HL-60 (cell line): ENCODE results near the gene CUTA.

Experiments
- DNase-seq, 2 experiments: peaks; one replicate each; pipeline ENCODE4 v3.0.0-alpha.2; 2010 to 2020; ENCODE audit warnings: low read depth in 1 of 2, low spot score in 1 of 2
- H3K27ac ChIP-seq: fragments of 250-450 bp; sonication (Bioruptor Pico); replicated peaks from 2 replicates; pipeline ENCODE4 v1.5.1; 2020; ENCODE audit warnings: mild to moderate bottlenecking, moderate library complexity
- H3K27me3 ChIP-seq: fragments of 250-450 bp; sonication (Bioruptor Pico); 2 replicates; pipeline ENCODE4 v1.5.1; 2021; ENCODE audit warnings: mild to moderate bottlenecking, moderate library complexity; ENCODE audit not compliant: insufficient read depth, poor library complexity, severe bottlenecking
- H3K4me3 ChIP-seq: replicated peaks from 2 replicates; pipeline ENCODE4 v1.5.1; 2011; ENCODE audit warnings: mild to moderate bottlenecking, control low read depth, low read length; ENCODE audit not compliant: insufficient read depth
- CTCF ChIP-seq: IDR thresholded peaks from one replicate; pipeline ENCODE4 v1.5.1; 2011; ENCODE audit warnings: low read length, control low read depth, inconsistent platforms; ENCODE audit not compliant: insufficient read depth
- GABPA ChIP-seq: IDR thresholded peaks from 2 replicates; pipeline ENCODE4 v1.6.1; 2012; ENCODE audit warnings: low read depth
- POLR2AphosphoS5 ChIP-seq: IDR thresholded peaks from 2 replicates; pipeline ENCODE4 v1.6.1; 2012; ENCODE audit warnings: low read depth
- REST ChIP-seq: IDR thresholded peaks from 2 replicates; pipeline ENCODE4 v1.6.1; 2012; ENCODE audit warnings: low read depth; ENCODE audit not compliant: insufficient replicate concordance
- SPI1 ChIP-seq: IDR thresholded peaks from 2 replicates; pipeline ENCODE4 v1.6.1; 2012; ENCODE audit warnings: low read depth, mild to moderate bottlenecking, borderline replicate concordance

CUTA gene

GRCh38 chr6:33419580-33420490 is 1.9 kb upstream of the CUTA start, which contains the start of gene SYNGAP1:
Gene SYNGAP1 (plus strand): TSS chr6:33420065. CDS start chr6:33420265, 200 bp downstream.
- no peak within 1 kb of the TSS for H3K4me3 ChIP-seq
- no peak for DNase-seq
- TF ChIP-seq REST, result no peak
- TF ChIP-seq SPI1, result no peak
- TF ChIP-seq GABPA, result no peak
- no peak for TF ChIP-seq POLR2AphosphoS5
- TF ChIP-seq CTCF, result no peak
- H3K27ac ChIP-seq, result peak within 1 kb of the TSS; percentile 90
- H3K27me3 ChIP-seq, result no peaks in the 10 kb centered on the region

- Histone ChIP-seq H3K27me3 (no peaks in the 10 kb centered on the region), H3K4me3 (peak overlapping the region; percentile 31; the same call in 1 of the 2 replicates), H3K27ac (peak overlapping the region; percentile 90)
- TF ChIP-seq CTCF (no peak), REST (no peak), GABPA (no peak), POLR2AphosphoS5 (no peak), SPI1 (no peak)
- DNase-seq, result no peak
Measured at GRCh38 chr6:33418690-33419291, 884 bp upstream of the CUTA start.

GRCh38 chr6:33417128-33417902 is 592 bp downstream of the CUTA start:
- DNase-seq, result no peak
- TF ChIP-seq CTCF (no peak), GABPA (no peak), POLR2AphosphoS5 (no peak), REST (no peak), SPI1 (no peak)

More at GRCh38 chr6:33417128-33417902, 592 bp downstream of the CUTA start:
- H3K4me3 ChIP-seq, result peak overlapping the region; percentile 66
- H3K27me3 ChIP-seq, result no peaks in the 10 kb centered on the region
- H3K27ac ChIP-seq, result peak overlapping the region; percentile 90
